GM19463 (cell line): ENCODE measurements around the gene TAF10.

Experiments used
- ATAC-seq: cut with Tn5 transposase; IDR thresholded peaks from one replicate; pipeline ENCODE4 v1.9.1; 2021; ENCODE audit warnings: mild to moderate bottlenecking, moderate library complexity; ENCODE audit not compliant: unreplicated experiment

TAF10 gene

DNA sequence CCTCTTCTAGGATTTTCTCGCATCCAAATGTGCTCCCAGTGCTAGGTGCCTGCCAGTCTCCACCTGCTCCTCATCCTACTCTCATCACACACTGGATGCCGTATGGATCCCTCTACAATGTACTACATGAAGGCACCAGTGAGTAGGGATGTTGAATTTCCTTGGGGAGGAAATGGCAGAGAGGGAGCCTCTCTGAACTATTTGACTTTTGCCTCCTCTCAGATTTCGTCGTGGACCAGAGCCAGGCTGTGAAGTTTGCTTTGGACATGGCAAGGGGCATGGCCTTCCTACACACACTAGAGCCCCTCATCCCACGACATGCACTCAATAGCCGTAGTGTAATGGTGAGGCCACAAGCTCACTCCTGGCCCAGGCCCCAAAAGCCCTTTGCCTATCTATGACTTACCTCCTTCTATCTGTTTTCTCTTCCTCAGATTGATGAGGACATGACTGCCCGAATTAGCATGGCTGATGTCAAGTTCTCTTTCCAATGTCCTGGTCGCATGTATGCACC is 2.5 kb downstream of the TAF10 start:
- ATAC-seq = no peak

DNA sequence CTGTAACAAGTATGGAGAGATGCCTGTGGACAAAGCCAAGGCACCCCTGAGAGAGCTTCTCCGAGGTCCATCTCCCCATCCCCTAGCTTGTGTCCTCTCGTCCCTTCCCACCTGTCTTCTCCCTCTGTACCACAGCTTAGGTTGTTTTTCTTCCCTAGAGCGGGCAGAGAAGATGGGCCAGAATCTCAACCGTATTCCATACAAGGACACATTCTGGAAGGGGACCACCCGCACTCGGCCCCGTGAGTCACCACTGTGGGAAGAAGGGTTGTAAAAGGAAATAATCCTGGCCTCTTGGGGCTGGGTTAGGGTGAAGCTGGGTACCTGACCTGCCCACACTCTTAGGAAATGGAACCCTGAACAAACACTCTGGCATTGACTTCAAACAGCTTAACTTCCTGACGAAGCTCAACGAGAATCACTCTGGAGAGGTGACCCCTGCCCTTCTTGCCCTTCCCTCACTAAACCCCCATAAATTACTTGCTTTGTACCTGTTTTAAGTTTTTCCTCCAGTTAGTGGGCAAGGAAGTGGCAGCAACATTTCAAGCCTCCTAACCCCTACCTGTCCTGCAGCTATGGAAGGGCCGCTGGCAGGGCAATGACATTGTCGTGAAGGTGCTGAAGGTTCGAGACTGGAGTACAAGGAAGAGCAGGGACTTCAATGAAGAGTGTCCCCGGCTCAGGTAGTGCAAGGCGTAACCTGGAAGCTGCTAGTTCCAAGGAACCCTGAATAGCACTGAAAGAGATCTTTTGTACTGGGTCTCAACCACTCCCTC is 3.1 kb downstream of the TAF10 start:
- no peak for ATAC-seq

DNA sequence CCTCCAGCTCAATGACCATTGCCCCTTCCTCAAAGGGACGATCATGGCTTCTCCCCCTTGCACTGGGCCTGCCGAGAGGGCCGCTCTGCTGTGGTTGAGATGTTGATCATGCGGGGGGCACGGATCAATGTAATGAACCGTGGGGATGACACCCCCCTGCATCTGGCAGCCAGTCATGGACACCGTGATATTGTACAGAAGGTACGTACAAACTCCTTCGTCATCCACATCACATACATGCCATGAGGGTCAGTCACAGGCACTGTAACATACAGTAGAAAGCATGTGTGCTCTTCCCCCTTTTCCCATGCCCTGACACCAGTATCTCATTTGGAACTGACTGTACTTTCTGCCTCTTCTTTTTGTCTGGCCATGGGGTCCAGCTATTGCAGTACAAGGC is 4.0 kb downstream of the TAF10 start:
- no peak for ATAC-seq

DNA sequence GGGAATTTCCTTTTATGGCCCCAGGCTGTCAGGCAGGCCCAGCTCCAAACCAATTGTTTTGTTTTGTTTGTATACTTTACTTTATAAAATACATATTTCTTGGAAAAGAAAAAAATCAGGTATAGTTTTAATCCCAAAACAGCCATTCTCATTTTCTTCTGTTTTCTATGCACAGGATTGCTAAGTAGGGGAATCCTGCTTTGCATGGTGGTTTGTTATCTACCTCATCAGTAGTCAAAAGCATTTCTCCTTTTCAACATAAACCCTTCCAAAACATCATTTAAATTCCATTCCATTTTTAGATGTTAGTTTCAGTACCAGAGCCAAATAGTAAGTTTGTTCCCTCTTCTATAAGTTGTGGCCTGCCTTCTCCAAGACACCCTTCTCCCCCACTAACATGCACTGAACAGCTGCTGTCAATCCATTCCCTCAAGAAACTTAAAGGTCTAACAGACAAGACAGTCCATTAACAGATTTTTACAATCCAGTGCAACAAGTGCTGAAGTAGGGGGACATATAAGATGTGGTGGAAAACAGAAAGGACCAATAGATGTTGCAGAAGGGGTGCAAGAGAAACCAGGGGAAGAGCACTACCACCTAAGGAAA is 4.7 kb downstream of the TAF10 start:
- no peak for ATAC-seq

DNA sequence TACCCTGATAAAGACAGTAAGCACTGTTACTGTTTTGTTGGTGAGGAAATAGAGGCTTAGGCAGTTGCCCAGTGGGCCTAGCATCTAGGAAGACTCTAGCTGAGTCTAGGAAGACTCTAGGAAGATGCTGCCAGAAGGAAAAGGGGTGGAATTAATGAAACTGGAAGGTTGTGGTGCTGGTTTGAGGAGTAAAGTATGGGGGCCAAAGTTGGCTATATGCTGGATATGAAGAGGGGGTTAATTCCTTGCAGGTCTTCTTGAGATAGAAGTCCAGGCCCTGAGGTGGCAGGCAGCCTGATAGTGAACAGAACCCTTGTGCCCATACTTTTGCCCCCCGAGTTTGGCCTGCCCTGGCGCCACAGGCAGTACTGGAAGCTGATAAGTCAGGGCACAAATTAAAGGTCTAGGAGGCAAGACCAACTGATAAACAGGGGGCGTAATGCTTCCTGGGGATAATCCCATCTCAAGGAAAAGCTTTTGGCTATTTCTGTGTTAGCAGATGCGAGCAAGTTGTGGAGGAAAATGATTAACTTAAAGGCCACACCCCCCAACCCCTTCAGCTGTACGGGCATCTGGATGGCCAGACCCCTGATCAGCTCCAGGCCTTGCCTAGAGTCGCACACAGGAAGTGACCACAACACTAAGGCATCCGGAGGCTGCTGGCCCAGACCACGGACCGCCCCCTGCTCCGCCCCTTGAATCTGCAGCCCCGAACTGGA is 5.4 kb downstream of the TAF10 start:
- peak; percentile 45 for ATAC-seq

DNA sequence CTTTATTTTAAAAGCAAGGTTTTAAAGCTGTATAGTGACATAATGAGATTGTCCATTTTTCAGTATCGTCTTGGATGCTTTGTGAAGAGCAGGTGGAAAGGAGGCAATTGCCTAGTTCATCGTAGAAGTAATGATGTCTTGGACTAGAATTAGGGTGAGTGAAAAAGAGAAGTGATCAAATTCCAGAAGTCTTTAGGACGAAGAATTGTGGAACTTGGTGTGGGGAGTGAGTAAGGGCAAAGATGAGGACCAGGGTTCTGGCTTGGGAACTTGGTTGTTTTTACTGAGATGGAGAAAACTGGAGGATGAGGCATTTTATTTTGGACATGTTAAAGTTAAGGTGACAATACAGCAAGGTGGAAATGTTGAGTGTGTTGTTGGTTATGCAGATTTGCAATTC is 7.2 kb downstream of the TAF10 start:
- ATAC-seq = no peak

DNA sequence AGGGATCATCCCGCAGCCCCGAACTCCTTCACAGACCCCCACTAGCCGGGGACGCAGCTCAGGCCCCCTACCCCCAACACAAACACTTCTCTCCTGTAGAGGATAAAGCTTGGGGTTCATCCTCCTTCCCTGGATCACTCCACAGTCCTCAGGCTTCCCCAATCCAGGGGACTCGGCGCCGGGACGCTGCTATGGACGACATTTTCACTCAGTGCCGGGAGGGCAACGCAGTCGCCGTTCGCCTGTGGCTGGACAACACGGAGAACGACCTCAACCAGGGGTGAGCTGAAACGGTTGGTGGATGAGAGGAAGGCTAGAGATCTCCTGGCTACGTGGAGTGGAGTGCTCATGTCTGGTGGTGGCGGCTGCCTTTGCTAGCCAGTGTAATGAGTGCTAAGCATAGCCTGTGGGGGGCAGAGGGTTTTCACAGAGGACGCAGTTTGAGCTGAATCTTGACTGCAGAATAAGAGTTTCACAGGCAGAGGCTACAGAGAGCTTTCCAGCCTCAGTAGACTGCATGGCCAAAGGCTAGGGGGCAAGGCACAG is 7.9 kb downstream of the TAF10 start:
- ATAC-seq = peak; percentile 34

DNA sequence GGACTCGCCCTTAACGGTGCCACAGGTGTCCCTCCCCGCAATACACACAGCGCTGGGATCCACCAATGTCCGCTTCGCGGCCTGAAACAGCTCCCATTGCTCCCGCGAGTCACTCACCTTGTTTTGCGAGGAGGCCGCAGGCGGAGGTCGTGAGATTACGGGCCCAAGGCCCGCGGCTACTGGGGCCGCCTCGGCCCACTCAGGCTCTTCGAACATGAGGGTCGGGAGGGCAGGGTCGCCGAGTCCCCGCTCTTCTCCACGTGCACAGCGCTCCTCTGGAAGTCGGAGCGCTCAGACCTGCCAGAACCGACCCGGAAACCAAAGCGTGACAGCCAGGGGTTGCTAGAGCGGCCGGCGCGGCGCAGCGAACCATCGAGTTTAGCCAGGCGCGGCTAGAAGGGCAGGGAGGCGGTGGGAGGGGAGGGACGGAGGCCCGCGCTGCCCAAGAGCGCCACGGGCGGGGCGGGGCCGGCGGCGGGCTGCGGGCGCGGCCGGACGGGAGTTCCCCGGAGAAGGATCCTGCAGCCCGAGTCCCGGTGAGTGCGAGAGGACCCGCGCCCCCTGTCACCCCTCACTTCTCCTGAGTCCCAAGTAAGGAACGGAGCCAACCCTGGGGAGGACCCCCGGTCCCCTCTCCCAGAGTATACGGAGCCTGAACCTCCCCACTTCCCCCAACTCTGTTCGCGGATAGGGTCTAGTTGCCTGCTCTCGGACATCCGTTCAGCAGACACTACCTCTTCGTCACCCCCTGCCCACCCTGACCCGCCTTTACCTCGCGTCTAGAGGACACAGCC is 8.5 kb downstream of the TAF10 start, which contains the start of the genes ILK and RRP8:
Gene ILK (plus strand): TSS at position 488 of the 794 bp plus-strand sequence. CDS start 498 bp downstream, outside the sequence.
Gene RRP8 (minus strand): TSS at position 330 of the 794 bp plus-strand sequence. CDS start 114 bp downstream, at position 216.
- ATAC-seq = peak; percentile 76

DNA sequence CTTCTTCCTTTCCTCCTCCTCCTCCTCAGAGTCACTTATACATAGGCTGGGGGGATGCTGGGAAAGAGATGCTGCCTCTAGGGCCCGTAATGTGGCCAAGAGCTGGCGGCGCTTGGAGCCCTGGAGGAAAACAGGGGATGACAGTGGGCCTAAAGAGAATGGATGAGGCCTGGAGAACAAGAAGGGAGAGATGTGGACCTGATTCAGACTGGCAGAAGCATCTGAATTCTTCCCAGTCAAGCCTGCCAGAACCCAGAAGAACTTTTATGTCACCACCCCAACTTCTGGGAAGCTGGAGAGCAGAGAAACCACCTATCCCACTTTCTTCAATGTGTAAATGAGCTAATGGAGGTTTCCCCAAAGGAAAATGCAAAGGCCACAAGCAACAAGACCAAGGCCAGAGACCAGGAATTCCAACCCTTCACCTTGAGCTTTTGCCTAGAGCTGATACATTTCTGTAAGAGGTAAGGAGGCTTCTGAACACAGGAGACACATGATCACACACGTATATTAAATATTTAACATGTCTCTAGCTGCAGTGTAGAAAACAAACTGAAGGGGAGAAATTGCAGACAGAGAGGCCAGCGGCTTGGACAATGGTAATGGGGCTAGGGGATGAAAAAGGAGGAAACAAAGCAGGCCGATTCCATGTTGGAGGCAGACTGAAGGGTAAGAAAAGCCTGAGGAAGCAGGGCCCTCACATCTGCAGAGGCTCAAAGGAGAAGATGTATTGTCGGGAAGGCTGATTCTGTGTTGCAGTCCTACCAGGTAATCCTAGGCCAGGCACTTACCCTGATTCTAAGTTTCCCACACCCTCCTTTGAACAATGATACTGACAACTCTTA is 9.7 kb downstream of the TAF10 start:
- no peak for ATAC-seq

DNA sequence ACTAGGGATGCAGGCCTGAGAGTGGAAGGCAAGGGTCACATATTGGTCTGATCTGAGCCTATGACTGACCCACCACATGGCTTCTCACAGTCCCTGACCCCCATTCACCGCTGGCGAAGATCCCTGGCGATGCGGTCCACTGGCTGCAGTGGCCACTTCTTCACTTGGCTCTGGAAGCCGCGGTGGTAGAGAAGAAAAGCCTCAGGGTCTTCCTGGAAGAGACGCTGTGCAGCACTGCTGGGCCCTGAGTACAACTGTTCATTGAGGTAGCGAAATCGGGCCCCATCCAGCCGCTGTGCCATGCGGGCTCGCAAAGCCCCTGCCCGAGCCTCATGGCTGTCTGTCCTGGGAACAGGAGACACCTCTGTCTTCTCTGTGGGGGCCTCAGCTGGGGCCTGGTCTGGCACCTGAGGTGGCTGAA is 11.0 kb downstream of the TAF10 start:
- no peak for ATAC-seq

DNA sequence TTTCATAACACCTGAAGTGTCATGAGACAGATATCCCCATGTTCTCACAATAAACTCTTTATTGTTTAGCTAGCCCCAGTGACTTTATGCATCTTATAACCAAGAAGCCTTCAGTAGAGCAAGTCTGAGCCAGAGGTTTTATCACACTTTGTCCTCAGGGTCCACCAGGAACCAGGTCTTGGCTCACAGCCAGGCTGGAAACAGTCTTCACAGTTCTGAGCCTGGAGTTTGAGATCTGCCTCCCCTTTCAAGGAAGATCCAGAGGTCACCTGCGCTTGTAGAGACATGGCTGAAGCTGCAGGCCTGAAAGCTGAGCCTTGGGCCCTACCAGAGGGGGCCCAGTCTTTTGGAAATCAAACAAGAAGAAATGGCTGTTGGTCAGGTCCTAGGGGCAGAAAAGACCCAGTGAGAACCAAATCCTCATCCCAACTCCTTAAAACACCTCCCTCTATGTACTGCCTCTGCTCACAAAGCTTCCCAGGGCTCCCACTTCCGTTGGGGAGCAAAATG is 12.1 kb downstream of the TAF10 start:
- ATAC-seq = no peak

DNA sequence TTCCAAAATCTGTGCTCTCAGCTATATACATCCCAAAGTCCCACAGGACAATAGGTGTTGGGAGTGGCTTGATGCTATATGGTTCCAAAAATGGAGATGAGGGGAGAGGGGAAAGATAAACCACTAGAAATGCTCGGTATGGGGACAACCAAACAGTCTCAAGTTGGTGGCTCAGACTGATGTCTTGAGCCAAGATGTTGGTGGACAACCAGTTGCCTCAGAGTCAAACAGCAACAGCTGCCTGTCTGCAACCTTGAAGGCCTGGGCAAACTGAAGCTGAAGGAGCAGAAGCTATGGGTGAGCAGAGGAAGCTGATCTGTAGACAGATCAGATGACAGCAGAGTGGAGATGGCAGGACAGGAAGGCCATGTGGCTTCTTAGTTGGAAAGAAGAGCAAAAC is 12.6 kb downstream of the TAF10 start:
- no peak for ATAC-seq

DNA sequence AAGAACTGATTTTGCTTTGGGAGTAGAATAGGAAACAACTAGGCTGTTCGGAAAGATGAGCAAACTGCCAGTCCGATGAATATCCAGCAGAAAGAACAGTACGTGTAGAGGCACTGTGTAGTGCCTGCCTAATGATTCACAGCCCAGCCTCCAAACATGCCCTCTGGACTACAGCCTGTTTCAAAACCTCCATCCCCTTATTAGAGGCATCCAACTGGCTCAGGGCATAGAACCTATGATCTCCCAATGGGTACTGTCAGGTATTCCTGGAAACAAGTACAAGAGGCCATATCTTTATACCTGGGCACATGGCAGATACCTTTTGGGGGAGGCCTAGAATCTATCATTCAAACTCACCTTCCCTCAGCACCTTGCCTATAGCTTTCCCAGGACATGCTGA is 13.5 kb downstream of the TAF10 start:
- no peak for ATAC-seq

DNA sequence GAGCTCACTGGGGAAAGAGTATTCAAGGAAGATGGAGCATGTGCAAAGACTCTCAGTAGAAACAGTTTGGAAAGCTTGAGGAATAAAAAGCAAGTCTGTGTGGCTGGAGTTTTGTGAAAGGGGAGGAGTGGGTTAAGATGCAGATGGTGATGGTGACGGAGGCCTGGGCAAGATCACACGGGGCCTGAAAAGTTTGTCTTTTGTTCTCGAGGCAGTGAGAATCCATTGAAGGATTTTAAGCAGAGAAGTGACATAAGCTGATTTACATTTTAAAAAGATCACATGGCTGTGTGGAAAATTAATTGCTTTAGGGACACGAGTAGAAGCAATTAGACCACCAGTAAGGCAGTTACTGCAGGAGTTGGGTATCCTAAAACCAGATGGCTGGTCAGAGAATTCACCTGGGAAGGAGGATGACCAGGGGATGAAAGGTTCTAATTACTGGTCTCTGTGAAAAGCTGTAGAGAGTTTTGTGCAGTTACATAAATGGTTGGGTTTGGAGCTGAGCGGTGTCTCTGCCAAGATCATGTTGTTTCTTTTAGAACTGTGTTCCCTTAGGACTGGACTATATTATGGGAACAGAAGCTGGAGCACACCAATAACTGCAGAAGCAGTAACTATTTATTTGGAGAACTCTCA is 15.7 kb downstream of the TAF10 start:
- no peak for ATAC-seq

DNA sequence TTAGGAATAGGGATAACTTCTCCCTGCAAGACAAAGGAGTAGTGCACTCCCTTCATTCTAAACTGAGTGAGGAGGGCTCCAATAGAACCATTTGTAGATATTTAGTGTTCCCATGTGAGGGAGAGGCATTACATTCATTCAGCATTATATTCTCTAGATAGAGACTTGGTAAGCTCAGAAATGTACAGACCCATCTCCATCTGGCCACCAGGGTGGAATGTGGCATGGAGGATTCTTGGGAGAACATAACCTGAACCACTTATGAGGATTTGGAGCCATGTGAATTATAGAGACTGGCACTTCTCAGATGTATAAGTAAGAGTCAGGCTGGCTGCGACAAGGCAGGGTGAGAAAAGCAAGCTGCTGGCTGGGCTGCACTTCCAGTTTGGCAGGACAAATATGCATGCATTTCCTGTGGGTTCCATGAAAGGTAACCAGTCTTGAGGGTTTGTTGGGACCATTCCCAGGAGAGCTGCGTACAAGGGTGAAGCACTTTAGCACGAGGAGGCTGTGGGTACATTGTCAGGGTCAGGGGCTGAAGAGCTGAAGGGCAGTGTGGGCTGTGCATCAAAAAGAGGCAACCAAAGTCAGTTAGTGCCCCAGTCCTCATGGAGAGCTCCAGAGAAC is 17.8 kb downstream of the TAF10 start:
- ATAC-seq = no peak

DNA sequence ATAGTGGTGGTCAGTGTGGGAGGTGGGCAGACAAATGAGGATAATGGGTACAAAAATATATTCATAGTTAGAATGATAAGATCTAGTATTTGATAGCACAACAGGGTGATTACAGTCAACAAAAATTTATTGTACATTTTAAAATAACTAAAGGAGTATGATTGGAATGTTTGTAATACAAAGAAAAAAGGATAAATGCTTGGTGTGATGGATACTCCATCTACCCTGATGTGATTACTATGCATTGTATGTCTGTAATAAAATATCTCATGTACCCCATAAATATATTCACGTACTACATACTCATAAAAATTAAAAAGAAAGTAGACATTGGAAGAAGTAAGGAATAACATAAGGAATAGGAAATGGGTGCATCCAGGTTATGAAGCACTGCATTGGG is 24.0 kb downstream of the TAF10 start:
- no peak for ATAC-seq

DNA sequence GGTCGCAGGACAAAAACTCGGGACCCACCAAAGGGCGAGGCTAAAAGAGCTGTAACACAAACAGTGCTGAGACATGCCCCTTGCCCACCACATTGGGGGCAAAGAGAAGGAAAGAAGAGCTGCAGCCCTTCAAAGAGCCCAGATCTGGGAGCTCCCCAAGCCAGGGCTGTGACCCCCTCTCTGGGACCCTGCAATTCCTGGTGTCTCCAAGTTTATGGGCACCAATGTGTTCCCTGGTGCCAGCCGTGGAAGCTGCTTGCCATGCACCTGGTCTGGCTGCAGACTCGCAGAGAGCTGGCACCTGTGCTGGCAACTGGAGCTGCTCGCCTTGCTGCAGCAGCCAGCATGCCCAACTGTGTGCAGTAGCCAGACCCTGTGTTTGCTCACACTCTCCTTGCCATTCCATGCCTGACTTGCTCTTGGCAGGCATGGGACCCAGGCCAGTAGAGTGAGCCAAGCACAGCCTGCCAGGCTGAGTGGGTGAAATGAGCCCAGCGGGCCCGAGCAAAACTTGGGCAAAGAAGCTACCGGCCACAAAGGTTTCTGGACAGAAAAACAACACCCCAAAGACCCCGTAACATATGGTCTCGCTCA is 24.6 kb downstream of the TAF10 start:
- ATAC-seq = no peak
